Measurements from ENCODE around the gene PCDHGA11.
"Not testable (repeated sequence)": the region's sequence is repeated elsewhere in the genome, so short reads cannot be mapped to it uniquely, and the experiment has no call there.

The PCDHGA11 gene

DNA sequence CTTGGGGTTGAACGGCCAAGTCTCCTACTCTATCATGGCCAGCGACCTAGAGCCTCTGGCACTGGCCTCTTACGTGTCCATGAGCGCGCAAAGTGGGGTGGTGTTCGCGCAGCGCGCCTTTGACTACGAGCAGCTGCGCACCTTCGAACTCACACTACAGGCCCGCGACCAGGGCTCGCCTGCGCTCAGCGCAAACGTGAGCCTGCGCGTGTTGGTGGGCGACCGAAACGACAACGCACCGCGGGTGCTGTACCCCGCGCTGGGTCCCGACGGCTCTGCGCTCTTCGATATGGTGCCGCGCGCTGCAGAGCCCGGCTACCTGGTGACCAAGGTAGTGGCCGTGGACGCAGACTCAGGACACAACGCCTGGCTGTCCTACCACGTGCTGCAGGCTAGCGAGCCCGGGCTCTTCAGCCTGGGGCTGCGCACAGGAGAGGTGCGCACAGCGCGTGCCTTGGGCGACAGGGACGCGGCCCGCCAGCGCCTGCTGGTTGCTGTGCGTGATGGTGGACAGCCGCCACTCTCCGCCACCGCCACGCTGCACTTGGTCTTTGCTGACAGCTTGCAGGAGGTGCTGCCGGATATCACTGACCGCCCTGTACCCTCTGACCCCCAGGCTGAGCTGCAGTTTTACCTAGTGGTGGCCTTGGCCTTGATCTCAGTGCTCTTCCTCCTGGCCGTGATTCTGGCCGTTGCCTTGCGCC, 21.1 kb upstream of the PCDHGA11 start:
- Histone ChIP-seq H3K27ac (no peak overlapping the region), H3K36me3 (no peaks in the 10 kb centered on the region), H3K27me3 (ENCODE audit: insufficient read depth, low read depth, severe bottlenecking) (no peaks in the 10 kb centered on the region), H3K4me3 (ENCODE audit: low read depth, low read length) (no peak overlapping the region), H3K9me3 (ENCODE audit: severe bottlenecking) (peaks cover 4% of the 10 kb centered on the region)
- TF ChIP-seq, protein P1, sequence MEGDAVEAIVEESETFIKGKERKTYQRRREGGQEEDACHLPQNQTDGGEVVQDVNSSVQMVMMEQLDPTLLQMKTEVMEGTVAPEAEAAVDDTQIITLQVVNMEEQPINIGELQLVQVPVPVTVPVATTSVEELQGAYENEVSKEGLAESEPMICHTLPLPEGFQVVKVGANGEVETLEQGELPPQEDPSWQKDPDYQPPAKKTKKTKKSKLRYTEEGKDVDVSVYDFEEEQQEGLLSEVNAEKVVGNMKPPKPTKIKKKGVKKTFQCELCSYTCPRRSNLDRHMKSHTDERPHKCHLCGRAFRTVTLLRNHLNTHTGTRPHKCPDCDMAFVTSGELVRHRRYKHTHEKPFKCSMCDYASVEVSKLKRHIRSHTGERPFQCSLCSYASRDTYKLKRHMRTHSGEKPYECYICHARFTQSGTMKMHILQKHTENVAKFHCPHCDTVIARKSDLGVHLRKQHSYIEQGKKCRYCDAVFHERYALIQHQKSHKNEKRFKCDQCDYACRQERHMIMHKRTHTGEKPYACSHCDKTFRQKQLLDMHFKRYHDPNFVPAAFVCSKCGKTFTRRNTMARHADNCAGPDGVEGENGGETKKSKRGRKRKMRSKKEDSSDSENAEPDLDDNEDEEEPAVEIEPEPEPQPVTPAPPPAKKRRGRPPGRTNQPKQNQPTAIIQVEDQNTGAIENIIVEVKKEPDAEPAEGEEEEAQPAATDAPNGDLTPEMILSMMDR (IDR thresholded peaks at IDR 0.05; ENCODE audit: low read depth, low read length), result no peak
- no peak for DNase-seq

DNA sequence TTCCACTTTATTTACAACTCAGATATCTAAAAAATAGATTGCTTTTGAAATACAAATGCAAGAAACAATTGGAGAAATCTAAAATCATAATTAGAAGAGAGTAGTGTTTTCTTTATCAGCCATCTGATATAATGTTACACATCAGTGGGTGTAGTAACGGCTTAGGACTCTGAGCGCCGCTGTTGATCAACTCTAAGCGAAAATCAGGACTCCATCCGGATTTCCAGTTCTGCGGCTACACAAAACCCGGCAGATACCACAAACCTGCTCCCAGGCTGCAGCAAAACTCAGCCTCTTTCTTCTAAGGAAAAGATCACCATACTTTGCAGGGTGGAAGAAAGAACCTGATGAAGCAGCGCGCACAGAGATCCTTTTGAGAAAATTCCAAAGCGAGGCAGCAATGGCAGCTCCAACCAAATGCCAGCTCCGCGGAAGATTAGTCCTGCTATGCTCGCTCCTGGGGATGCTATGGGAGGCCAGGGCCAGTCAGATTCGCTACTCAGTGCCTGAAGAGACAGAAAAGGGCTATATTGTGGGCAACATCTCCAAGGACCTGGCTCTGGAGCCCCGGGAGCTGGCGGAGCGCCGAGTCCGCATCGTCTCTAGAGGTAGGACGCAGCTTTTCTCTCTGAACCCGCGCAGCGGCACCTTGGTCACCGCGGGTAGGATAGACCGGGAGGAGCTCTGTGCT, 18.2 kb upstream of the PCDHGA11 start, which contains the start of gene PCDHGA9:
TSS of gene PCDHGA9 (plus strand) at position 226 of the 691 bp plus-strand sequence. CDS start at position 401, 175 bp downstream.
- Histone ChIP-seq H3K36me3 (no peaks in the 10 kb centered on the region), H3K27me3 (ENCODE audit: insufficient read depth, low read depth, severe bottlenecking) (no peaks in the 10 kb centered on the region), H3K4me3 (ENCODE audit: low read depth, low read length) (no peak within 1 kb of the TSS), H3K27ac (no peak within 1 kb of the TSS), H3K9me3 (ENCODE audit: severe bottlenecking) (peaks cover 4% of the 10 kb centered on the region)
- peak; percentile 30 for DNase-seq
- TF ChIP-seq, protein P1 (IDR thresholded peaks at IDR 0.05; ENCODE audit: low read depth, low read length), result peak; percentile 45

- no peaks in the 10 kb centered on the region for H3K36me3 ChIP-seq
- H3K4me3 ChIP-seq (ENCODE audit: low read depth, low read length), result no peak overlapping the region
- no peak overlapping the region for H3K27ac ChIP-seq
- TF ChIP-seq, protein P1 (IDR thresholded peaks at IDR 0.05; ENCODE audit: low read depth, low read length), result no peak
- no peaks in the 10 kb centered on the region for H3K27me3 ChIP-seq (ENCODE audit: insufficient read depth, low read depth, severe bottlenecking)
- peaks cover 4% of the 10 kb centered on the region for H3K9me3 ChIP-seq (ENCODE audit: severe bottlenecking)
- no peak for DNase-seq
These were observed 17.5 kb upstream of the PCDHGA11 start for GRCh38 chr5:141403387-141403786.

DNA sequence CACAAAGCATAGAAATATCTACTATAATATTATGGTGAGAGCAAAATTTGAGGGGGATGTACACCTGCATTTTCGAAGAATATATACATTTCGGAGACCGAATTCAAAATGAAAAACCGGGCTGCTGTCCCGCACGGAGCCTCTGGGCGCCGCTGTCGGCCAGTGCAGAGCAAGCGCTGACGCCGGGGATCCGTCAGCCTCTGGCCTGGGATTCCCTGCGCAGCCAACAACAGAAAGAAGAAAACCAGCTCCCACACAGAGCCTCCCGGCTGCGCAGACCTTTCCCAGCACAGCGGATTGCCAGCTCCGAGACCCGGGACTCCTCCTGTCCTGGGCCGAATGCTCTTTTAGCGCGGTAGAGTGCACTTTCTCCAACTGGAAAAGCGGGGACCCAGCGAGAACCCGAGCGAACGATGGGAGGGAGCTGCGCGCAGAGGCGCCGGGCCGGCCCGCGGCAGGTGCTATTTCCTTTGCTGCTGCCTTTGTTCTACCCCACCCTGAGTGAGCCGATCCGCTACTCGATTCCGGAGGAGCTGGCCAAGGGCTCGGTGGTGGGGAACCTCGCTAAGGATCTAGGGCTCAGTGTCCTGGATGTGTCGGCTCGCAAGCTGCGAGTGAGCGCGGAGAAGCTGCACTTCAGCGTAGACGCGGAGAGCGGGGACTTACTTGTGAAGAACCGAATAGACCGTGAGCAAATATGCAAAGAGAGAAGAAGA, 12.9 kb upstream of the PCDHGA11 start, which contains the start of gene PCDHGB6:
TSS of gene PCDHGB6 (plus strand) at position 232 of the 716 bp plus-strand sequence. CDS start at position 414, 182 bp downstream.
- H3K9me3 ChIP-seq (ENCODE audit: severe bottlenecking); H3K4me3 ChIP-seq (ENCODE audit: low read depth, low read length); DNase-seq; H3K27ac ChIP-seq; H3K27me3 ChIP-seq (ENCODE audit: insufficient read depth, low read depth, severe bottlenecking); H3K36me3 ChIP-seq: not testable (repeated sequence)
- TF ChIP-seq, protein P1 (IDR thresholded peaks at IDR 0.05; ENCODE audit: low read depth, low read length), result 0 out of 2 replicates have a peak, but pooled peaks have one; percentile 31

DNA sequence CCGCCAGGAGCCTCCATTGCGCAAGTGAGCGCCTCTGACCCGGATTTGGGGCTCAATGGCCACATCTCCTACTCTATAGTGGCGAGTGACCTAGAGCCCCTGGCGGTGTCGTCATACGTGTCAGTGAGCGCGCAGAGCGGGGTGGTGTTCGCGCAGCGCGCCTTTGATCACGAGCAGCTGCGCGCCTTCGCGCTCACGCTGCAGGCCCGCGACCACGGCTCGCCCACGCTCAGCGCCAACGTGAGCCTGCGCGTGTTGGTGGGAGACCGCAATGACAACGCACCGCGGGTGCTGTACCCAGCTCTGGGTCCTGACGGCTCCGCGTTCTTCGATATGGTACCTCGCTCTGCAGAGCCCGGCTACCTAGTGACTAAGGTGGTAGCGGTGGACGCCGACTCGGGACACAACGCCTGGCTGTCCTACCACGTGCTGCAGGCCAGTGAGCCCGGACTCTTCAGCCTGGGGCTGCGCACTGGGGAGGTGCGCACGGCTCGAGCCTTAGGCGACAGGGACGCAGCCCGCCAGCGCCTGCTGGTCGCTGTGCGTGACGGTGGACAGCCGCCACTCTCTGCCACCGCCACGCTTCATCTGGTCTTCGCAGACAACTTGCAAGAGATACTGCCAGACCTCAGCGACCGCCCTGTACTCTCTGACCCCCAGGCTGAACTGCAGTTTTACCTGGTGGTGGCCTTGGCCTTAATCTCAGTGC, 11.1 kb upstream of the PCDHGA11 start:
- Histone ChIP-seq H3K27me3 (ENCODE audit: insufficient read depth, low read depth, severe bottlenecking) (no peaks in the 10 kb centered on the region), H3K4me3 (ENCODE audit: low read depth, low read length) (no peak overlapping the region), H3K9me3 (ENCODE audit: severe bottlenecking) (peaks cover 3% of the 10 kb centered on the region), H3K36me3 (no peaks in the 10 kb centered on the region), H3K27ac (no peak overlapping the region)
- DNase-seq, result no peak
- TF ChIP-seq, protein P1 (IDR thresholded peaks at IDR 0.05; ENCODE audit: low read depth, low read length), result no peak

Measured in WERI-Rb-1 (cell line).